Left ventricle myocardium superior (tissue), 1 donor: ENCODE results near the gene C5orf63. TPM values are rescaled to one million over a fixed set of nuclear protein-coding genes. Genes with fewer than 3 reads are reported as not detected.
"Not testable (repeated sequence)": the region's sequence is repeated elsewhere in the genome, so short reads cannot be mapped to it uniquely, and the experiment has no call there.

Source experiments
- ATAC-seq: fragments of 200-7000 bp; cut with Tn5 transposase; one replicate; pipeline ENCODE4 v1.9.1; 2020; ENCODE audit warnings: mild to moderate bottlenecking, moderate library complexity
- DNase-seq: peaks from one replicate; pipeline ENCODE4 v3.0.0-alpha.2; 2020
- intact Hi-C: fragments of 100-400 bp; cut with micrococcal nuclease; formaldehyde crosslinking; loops from one replicate; pipeline ENCODE4 v1.11.0; 2022
- total RNA-seq: library from RNA; stranded (reverse); fragmentation: NEBNext Ultra II Directional; extraction: Animal tissue kit (Norgen Biotek cat#: 25700); gene quantifications from one replicate; pipeline ENCODE4 v1.2.1, GENCODE V29; 2021
- donor health status: DM: no; HTN: yes; CAD: no; lungs with severe emphysema.

The C5orf63 gene
- total RNA-seq, 1 donor from 2014 or later = 10.9 TPM

DNA sequence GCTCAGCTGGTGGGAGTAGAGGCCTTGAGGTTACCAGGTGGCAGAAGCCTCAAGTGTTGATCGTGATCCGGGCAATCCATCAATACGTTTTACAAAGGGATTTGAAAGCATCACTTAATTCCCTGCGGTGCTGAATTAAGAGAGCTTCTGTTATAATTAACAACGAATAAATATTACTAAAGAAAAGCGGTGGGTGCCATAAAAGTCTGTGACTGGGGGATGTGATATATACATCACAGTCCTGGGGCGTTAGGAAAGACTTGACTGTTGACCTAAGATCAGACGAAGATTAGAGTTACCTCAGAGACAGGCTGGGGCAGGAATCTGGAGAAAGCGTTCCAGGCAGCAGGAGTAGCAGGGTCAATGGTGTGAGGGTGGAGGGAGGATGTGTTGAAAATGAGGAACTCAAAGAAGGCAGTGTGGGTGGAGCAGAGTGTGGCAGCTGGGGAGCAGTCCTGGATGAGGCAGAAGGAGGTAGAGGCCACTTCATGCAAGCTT lies 6.7 kb upstream of the C5orf63 start:
- intact Hi-C loops = no loop called here

DNA sequence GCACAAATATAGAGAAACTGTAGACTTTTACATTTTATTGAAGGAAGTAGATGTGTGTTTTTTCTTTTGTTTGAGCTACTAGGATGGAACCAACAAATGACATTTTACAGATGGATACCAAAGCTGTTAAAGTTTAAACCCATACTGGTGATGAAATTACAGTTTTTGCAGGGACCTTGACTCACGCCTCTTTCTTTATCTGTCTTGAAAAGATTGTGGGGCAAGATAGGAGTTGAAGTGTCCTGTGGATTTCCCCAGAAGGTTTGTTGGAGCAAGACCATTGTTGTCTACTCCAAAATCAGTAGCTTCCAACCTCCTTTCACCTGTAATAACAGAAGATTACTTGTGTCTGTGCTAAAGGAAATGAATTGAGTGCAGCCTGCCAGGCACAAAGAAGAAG lies 4.1 kb upstream of the C5orf63 start:
- DNase-seq = no peak
- ATAC-seq = no peak

More for the DNA sequence above, 6.7 kb upstream of the C5orf63 start:
- DNase-seq (no peak), ATAC-seq (no peak)

DNA sequence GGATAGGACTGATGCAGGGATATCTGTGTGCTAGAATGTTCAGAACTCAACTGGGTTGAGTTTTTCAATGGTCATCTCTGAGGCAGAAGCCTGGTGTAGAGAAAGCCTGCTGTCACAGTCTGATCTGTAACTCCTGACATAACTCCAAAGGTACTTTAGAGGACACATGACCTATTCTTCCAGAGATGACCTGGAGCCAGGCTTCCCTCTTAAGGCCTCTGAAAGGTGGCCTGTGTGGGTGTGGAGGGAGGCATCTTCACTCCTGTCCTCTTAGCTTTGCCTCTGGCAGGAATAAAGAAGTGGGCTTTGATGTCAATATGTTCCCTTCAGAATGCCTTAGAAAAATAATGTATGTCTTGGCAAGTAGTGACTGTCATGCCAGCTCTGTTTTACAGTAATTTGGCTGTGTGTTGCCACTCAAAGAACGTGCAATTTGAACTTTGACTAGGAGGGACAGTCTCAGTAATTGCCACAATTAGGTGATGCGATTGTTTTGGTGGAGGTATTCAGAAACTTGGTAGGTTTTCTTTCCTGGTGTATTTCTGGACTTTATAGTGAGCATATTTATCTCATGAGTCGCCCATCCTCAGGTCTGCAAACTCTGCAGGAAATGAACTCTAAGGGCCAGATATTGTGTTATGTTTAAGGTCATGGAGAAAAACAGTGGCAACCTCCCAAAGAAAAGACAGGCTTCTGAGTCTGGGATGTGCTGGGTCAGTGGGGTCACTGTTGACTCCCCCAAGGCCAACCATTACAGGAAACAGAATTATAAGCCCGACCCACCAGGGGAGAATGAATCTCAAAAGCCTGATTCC lies 3.2 kb upstream of the C5orf63 start:
- ATAC-seq (peak; percentile 47), DNase-seq (no peak)
- intact Hi-C loops = no loop called here

More for the DNA sequence above, 4.1 kb upstream of the C5orf63 start:
- intact Hi-C loops = no loop called here

DNA sequence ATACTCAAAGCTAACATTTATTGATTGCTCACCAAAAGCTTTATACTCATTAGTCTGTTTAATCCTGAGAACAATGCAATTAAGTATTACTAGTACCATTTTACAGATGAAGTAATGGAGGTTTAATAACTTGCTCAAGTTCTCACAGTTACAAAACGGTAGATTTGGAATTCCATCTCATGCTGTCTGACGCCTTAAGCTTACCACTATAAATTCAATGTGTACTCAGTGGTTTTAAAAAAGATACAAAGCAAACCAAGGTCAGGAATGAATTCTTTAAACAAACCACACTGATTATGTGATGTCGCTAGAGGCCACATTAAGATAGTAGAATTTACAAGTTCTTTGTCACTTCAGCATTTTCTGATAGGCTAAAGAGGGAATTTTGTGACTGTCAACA lies 1.2 kb upstream of the C5orf63 start:
- intact Hi-C loops = no loop called here
- DNase-seq (no peak), ATAC-seq (no peak)

DNA sequence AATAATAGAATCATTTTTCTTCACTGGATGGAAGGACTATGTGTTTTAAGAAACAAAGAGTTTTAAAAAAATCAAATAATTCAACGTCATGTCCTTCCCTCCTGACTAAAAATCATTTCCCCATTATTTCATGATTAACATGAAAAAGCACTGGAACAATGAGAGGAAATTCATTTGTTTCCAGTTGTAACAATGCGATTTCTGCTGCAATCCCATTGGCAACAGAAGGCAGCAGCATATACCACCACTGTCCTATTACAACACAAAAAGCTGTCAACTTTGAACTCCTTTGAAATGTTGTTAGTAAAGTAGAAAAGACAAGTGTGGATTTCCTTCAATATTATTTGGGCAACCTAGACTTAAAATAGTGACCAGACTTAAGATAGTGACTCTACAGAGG lies 3.1 kb downstream of the C5orf63 start:
- ATAC-seq (no peak), DNase-seq (no peak)
- intact Hi-C loops = no loop called here

DNA sequence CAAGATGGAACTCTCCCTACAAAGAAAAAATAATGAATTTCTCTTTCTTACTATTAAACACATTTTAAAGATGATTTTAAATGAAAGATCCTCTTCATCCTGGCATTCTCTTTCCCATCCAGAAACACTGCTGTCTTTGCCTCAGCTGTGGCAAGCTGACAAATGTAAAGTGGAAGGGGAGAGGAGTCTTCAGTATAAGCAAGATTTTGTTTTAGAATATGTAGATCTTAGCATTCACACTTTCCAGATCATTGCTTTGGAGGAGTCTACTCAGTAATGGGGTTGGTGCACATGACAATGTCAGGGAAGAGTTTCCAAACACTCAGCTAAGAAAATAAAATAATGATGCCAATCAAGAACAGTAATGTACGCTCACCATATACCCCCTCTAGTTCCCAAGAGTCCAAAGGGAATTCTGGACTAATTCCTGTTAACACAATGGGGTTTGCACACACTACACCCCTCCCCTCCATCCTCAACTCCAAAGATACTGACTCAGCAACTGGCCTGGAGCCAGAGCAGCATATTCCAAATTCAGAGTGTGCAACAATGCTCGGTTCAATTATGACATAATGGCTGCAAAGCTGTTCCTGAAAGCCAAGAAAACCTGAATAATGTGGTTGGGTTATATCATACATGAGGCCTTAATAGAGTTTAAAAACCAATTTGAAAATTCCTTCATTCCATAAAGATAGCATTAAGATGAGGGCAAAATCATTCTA lies 4.6 kb downstream of the C5orf63 start:
- DNase-seq (peak; percentile 32), ATAC-seq (peak; percentile 17)
- intact Hi-C loops = no loop called here

DNA sequence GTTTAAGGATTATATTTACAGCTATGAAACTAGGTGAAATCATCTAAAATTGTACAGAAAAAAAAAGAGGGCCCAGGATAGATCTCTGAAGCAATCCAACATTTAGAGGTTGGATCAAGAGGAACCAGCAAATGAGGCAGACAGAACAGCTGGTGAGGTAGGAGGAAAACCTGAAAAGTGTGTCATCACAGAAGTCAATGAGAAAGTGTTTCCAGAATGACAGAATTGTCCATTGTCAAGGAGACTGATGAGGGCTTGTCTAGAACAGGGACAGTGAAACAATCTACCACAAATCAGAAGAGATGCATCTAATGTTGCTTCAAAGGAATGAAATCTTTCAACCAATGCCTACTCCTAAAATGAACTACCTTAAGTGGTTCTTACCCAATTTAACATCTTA lies 6.6 kb downstream of the C5orf63 start:
- intact Hi-C loops = no loop called here
- ATAC-seq (no peak), DNase-seq (no peak)

DNA sequence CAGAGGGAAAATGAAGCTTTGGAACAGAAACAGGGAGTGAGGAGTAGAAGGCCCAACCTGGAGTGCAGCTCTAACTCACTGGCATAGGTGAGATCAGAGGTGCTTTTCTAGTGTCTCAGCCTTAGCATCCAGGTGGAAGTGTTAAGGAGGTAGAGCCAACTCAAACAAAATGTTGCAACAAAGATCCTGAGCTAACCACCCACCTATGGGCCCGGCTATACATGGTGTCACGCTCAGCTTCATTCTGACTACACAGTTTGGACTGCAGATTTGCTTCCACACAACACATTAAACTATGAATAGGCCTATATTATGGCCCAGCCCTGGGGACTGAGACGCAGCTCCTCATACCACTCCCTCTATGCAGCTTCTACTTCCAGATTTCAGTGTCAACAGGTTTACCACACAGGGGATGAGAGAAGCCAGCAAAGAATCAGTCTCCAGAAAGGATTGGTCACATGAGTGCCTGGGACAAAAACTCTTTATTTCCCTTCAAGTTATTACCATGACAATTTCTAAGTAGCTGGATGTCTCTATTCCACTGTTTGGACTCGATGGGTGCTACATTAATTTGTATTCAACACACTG lies 9.0 kb downstream of the C5orf63 start:
- no peak for ATAC-seq
- intact Hi-C loops = no loop called here
- DNase-seq = no peak

DNA sequence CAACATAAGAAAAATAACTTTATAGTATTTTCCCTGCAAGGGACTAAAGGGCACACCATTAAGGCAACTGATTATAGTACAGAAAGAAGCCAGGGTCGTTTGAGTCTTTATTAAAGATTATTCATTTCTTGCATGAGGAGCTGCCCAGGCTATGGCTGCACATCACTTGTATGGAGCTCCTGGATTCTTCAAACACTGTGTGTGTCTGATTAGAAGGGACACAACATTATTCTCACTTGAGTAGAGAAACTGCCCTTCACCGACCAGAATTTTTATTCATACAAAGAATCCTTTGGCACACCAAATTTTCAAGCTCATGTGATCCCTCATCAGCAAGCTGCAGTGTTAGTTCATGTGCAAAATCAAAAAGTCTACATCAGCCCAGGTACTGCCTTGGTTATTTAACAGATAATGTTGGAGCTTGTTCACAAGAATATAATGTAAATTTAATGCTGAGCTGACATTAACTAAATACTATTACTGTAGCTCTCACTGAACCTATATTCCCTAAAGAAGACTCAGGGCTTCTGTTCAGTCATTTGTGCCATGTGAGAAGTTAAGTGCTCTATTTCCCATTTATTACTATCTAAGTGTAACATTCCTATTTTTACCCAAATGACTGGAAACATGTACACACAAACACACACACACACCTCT lies 9.9 kb downstream of the C5orf63 start:
- ATAC-seq (no peak), DNase-seq (no peak)
- intact Hi-C loops = no loop called here

DNA sequence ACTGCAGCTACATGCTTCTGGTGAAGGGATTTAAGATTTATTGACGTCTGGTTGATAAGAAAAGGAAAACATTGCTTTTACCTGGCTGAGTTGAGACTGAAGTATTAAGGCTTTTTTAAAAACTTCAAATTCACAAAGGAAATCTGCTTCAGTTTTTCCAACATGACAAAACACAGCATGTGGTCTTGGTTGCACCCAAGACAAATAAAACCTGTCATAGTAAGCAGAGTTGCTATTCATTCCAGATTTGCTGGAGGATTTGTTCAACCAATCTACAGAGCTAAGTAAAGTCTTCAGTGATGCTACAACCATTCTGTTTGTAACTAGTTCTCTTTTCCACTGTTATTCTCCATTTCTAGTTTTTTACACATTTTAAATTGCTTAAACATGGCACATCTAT lies 11.3 kb downstream of the C5orf63 start:
- DNase-seq = no peak
- no peak for ATAC-seq
- intact Hi-C loops = no loop called here

DNA sequence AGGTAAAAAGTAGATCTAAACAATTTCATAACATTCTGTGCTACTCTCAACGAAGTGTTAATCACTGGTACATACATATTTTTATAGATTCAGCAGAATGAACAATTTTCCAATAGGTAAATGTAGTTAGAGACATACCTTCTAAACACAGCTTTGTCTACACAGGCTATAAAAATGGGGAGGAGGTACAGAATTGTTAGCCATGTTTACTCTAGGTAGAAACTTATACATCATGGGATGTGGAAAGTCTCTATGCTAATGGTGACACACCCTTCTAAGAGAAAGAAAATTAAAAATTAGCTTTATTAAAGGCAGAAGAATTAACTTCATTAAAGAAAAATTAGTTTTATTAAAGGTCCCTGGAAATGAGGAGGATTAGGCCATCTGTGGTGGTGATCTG lies 11.8 kb downstream of the C5orf63 start:
- ATAC-seq (no peak), DNase-seq (no peak)
- intact Hi-C loops = no loop called here

DNA sequence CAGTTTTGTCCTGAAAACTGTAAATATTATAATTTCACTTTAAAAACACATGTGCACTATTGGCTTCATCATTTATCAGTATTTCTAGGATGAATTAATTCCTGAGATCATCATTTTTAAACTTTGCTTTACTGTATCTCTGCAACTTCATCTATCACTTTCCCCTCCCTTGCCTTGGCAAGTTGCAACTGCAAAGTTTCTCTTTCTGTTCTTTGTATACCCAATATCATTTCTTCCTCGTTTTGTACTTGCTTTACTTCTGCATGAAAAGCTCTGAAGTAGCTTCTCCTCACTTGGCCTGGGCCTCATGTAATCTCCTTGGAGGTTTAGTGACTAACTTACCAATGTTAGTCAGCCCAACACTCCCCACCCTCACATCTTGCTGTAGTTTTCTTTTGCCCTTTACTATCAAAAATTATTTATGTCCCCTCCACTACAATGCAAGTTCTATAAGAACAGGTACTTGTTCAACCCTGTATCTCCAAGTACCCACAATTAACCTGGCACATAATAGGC lies 12.8 kb downstream of the C5orf63 start:
- DNase-seq (no peak), ATAC-seq (no peak)
- intact Hi-C loops = no loop called here

DNA sequence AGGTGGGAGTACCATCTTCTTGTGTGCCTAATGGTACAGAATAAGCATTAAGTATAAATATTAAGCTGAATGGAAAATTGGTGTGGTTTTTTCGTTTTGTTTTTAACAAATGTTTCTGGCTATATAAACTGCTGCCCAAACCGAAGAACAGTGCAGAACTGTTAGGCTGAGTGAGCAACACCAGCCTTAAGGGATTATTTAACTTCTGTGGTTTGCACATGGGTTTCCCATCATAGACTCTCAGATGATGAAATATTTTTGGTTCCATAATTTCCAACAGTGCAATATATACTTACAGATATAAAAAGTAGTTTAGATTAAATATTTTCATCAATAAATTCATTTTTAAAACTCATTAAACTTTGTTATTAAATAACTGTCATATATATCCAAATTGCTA lies 16.4 kb downstream of the C5orf63 start:
- DNase-seq (no peak), ATAC-seq (no peak)
- intact Hi-C loops = no loop called here

DNA sequence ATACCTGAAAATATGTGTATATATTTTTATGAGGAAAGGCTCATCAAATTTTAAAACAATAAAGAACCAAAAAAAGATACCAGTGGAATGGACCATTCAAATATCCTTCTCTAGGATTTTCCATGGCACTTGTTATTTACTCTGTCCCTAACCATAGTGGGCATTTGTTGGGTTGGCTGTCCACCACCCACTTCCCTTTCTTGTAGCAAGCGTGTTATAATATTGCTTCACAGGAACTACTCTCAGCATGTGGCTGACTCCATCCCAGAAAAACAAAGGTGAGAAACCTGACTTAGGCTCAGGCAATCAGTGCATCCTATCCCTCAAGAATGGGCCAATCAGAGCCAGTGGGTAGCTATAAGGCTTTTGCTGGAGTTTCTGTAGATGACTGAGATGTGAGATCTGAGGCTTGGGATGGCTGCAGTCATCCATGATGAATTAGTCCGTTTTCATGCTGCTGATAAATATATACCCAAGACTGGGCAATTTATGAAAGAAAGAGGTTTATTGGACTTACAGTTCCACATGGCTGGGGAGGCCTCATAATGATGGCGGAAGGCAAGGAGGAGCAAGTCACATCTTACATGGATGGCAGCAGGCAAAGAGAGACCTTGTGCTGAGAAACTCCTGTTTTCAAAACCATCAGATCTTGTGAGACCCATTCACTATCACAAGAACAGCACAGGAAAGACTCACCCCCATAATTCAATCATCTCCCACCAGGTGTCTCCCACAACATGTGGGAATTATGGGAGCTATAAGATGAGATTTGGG lies 17.2 kb downstream of the C5orf63 start:
- intact Hi-C loops = no loop called here
- ATAC-seq (no peak), DNase-seq (no peak)

DNA sequence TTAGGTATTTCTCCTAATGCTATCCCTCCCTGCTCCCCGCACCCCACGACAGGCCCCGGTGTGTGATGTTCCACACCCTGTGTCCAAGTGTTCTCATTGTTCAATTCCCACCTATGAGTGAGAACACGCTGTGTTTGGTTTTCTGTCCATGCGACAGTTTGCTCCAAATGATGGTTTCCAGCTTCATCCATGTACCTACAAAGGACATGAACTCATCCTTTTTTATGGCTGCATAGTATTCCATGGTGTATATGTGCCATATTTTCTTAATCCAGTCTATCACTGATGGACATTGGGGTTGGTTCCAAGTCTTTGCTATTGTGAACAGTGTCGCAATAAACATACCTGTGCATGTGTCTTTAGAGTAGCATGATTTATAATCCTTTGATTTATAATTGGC lies 19.8 kb downstream of the C5orf63 start:
- DNase-seq, intact Hi-C loops, ATAC-seq: not testable (repeated sequence)

DNA sequence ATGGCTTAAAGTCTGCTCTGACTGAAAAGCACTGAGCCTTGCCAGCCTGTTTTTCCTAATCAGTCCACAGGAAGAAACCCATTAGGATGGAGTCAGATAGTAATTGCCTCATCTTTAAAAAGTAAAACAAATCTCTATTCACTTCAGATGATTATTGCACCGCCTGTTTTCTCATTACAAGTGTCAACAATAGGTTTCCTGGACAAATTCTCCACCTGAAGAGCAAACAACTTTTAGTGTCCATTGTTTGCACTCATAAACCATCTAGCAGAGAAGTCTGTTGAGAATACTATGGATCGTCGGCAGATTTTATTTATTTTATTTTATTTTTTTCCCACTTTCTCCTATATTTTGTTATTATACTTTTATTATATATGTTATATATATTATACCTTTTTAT lies 20.3 kb downstream of the C5orf63 start:
- ATAC-seq = no peak
- no peak for DNase-seq
- intact Hi-C loops = no loop called here

DNA sequence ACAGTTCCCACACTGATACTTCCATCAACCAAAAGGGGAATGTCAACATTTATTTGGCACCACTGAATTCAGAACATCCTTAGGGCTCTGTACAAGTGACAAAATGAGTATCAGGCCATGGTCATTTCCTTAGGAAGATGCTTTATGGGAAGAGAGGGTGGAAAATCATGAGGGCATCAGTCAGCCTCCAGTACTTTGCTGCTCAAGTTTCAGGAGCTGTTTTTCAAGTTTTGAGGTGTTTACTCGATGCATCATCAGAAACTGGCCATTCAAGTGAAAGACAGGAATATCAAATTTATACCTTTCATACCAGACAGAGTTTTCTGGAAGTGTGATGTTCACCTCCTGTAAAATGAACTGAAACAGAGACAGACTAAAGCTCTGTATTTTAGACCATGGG lies 21.7 kb downstream of the C5orf63 start:
- intact Hi-C loops = no loop called here
- no peak for ATAC-seq

DNA sequence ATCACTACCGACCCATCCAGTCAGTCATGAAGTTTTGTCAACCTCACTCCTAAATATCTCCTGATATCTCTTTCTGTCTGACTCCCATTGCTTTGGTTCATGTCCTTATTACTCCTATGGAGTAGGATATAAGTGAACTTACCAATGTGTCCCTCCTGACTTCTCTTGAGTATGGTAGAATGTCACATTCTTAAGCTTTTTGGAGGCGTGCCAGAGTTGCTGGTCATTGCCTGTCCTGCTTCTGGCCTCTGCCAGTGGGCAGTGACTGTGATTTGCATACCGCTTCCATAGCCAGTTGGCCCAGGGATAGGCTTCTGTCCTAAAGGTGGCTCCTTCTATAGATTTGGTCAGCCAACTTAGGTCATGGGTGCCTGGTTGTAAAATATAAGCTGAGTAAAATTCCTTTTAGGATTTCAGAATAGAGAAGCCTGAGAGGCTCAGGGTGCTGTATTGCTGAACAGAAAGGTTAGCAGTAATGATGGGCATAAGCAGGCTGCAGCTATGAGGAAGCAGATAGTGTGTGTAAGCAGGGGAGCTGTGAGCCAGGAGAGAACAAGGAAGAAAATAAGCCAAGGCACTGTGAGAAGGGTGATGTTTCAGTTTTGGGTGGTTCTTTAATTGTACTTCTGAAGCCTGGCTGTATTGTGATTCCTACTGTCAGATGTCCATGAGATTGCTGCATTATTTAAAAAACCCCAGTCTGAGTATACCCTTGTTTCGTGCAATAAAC lies 26.8 kb downstream of the C5orf63 start:
- intact Hi-C loops = no loop called here
- ATAC-seq = no peak
- no peak for DNase-seq

More for the DNA sequence above, 21.7 kb downstream of the C5orf63 start:
- no peak for DNase-seq
